ENCODE results near the gene KRTAP10-12.

The KRTAP10-12 gene

GRCh38 chr21:44741921-44742320, 44.9 kb downstream of the KRTAP10-12 start:
- no peak overlapping the region for H3K4me3 ChIP-seq (ENCODE audit: low read depth in 1 of 2, low read length in 2 of 2)
- no peaks in the 10 kb centered on the region for H3K36me3 ChIP-seq (ENCODE audit: control insufficient read depth in 1 of 2, insufficient read depth in 2 of 2, low read length in 2 of 2)
- no peak overlapping the region for H3K27ac ChIP-seq (ENCODE audit: low read depth, low read length)
- no peaks in the 10 kb centered on the region for H3K27me3 ChIP-seq (ENCODE audit: control insufficient read depth in 1 of 2, insufficient read depth in 2 of 2, low read length in 2 of 2)
- no peaks in the 10 kb centered on the region for H3K4me1 ChIP-seq (ENCODE audit: control insufficient read depth in 1 of 2, insufficient read depth in 2 of 2, low read length in 2 of 2)
- H3K9ac ChIP-seq (ENCODE audit: low read depth in 1 of 2, low read length in 2 of 2) = no peak overlapping the region
- H3K9me3 ChIP-seq (ENCODE audit: control insufficient read depth in 1 of 2, low read length in 2 of 2) = peaks cover 0 to 5% of the 10 kb centered on the region in 2 donors

- H3K9me3 ChIP-seq (ENCODE audit: control insufficient read depth in 1 of 2, low read length in 2 of 2) = peaks cover 0 to 2% of the 10 kb centered on the region in 2 donors
- no peaks in the 10 kb centered on the region for H3K36me3 ChIP-seq (ENCODE audit: control insufficient read depth in 1 of 2, insufficient read depth in 2 of 2, low read length in 2 of 2)
- no peaks in the 10 kb centered on the region for H3K27me3 ChIP-seq (ENCODE audit: control insufficient read depth in 1 of 2, insufficient read depth in 2 of 2, low read length in 2 of 2)
- H3K4me1 ChIP-seq (ENCODE audit: control insufficient read depth in 1 of 2, insufficient read depth in 2 of 2, low read length in 2 of 2) = no peaks in the 10 kb centered on the region
- H3K27ac ChIP-seq (ENCODE audit: low read depth, low read length) = no peak overlapping the region
- no peak overlapping the region for H3K9ac ChIP-seq (ENCODE audit: low read depth in 1 of 2, low read length in 2 of 2)
- no peak overlapping the region for H3K4me3 ChIP-seq (ENCODE audit: low read depth in 1 of 2, low read length in 2 of 2)
Observed at GRCh38 chr21:44742418-44743153, 45.6 kb downstream of the KRTAP10-12 start.
